Coronary artery (tissue), 2 donors: ENCODE results near the gene EEF2KMT.
A peak's percentile ranks its signal among the peaks of the same experiment; 100 is the strongest.
"Not testable (repeated sequence)": the region's sequence is repeated elsewhere in the genome, so short reads cannot be mapped to it uniquely, and the experiment has no call there.

Experiments
- DNase-seq: peaks from one replicate; pipeline ENCODE4 v3.0.0-alpha.2; 2017; ENCODE audit warnings: low spot score
- H3K27ac ChIP-seq, 2 donors: fragments of 200-600 bp; sonication (generic); one replicate each; pipeline ENCODE4 v1.5.1; 2016 to 2019
- H3K4me3 ChIP-seq: fragments of 200-600 bp; sonication (generic); 2 replicates; pipeline ENCODE4 v1.5.1; 2016; ENCODE audit warnings: mild to moderate bottlenecking, moderate library complexity
- TF ChIP-seq, protein P1 (sequence below): fragments of 200-600 bp; sonication (generic); IDR thresholded peaks from one replicate; pipeline ENCODE4 v1.5.1; 2019; ENCODE audit warnings: antibody characterized with exemption

The EEF2KMT gene

DNA sequence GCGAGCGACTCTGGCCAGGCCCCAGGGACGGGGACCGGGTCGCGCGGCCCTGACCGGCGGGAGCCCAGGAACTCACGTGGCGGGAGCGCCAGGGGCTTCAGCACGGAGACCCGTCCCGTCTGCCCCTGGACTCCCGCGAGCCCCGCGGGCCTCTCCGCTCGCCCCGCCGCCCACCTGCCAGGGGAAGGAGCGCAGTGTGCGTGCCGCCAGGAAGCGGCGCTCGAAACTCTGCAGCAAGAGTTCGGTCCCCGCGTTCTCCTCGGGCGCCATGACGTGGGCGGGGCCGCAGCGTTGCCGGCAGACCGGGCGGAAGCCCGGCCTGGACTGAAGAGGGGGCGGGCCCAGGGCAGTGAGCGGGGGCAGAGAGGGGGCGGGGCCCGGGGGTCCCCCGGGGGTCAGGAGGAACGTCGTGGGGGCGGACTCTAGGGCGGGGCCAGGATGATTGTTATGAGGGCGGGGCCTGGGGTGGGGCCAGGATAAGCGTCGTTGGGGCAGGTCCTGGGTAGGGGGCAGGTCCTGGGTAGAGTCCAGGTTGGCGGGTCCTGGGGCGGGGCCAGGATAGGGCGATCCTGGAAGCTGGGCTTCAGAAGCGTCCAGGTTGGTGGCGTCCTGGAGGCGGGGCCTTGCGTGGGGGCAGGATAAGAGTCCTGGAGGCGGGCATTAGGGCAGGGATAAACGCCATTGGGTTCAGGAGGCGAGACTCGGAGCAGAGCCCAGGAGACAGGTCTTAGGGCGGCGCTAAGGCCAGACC, at the start of gene EEF2KMT:
Gene EEF2KMT, minus strand, starts transcription at position 326 of the 751 bp plus-strand sequence. Its CDS starts 56 bp downstream, at position 270.
- Histone ChIP-seq H3K27ac (peak within 1 kb of the TSS; percentile 77 to 91), H3K4me3 (peak within 1 kb of the TSS; percentile 89)
- DNase-seq: peak; percentile 99

GRCh38 chr16:5144621-5144956, 47.0 kb upstream of the EEF2KMT start:
- not testable (repeated sequence) for H3K4me3 ChIP-seq, H3K27ac ChIP-seq, DNase-seq

DNA sequence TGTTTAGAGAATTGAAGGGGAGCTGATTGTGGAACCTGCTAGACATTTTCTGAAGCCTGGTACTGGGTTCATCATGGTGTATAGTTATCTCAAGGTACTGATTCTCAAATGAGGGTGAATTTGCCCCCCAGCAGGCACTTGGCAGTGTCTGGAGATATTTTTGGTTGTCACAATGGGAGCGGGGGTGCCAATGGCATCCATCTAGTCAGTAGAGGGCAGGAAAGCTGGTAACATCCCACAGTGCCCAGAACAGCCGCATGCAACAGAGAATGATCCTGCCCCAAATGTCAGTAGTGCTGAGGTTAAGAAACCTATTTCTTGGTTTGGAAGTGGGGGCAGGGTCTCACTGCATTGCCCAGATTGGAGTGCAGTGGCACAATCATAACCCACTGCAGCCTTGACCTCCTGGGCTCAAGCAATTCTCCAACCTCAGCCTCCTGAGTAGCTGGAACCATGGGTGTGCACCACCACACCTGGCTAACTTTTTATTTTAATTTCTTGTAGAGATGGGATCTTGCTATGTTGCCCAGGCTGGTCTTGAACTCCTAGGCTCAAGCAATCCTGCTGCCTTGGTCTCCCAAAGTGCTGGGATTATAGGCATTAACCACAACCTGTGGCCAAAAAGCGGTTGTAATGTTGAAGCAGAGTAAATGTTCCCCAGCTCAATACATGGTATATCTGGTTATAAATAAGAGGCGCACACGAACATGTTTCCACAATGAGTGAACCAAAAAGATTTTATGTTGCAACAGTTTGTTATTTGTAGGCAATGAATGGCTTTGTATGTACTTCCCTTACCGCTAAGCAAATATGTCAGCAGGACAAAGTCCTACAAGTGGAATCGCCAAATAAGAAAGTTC, 46.4 kb upstream of the EEF2KMT start:
- TF ChIP-seq, protein P1, sequence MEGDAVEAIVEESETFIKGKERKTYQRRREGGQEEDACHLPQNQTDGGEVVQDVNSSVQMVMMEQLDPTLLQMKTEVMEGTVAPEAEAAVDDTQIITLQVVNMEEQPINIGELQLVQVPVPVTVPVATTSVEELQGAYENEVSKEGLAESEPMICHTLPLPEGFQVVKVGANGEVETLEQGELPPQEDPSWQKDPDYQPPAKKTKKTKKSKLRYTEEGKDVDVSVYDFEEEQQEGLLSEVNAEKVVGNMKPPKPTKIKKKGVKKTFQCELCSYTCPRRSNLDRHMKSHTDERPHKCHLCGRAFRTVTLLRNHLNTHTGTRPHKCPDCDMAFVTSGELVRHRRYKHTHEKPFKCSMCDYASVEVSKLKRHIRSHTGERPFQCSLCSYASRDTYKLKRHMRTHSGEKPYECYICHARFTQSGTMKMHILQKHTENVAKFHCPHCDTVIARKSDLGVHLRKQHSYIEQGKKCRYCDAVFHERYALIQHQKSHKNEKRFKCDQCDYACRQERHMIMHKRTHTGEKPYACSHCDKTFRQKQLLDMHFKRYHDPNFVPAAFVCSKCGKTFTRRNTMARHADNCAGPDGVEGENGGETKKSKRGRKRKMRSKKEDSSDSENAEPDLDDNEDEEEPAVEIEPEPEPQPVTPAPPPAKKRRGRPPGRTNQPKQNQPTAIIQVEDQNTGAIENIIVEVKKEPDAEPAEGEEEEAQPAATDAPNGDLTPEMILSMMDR: no peak
- DNase-seq: no peak
- Histone ChIP-seq H3K27ac (no peak overlapping the region), H3K4me3 (no peak overlapping the region)

DNA sequence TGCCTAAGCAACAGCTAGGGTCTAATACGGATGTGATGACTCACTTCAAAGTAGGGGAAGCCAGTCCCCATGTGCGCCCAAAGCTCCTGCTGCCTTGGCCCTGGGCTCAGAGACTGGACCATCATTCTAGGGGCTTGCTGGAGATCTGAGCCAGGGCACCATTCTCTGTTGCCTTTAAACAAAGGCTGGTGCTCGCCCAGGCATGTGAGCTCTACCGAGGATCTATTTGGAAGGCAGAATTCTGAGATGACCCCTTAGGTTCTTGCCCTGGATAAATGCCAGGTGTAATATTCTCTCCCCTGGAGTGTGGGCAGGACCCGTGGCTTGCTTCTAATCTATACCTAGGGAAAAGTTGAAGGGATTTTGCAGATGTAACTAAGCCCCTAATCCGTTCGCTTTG, 42.6 kb upstream of the EEF2KMT start:
- not testable (repeated sequence) for H3K4me3 ChIP-seq, DNase-seq, H3K27ac ChIP-seq

DNA sequence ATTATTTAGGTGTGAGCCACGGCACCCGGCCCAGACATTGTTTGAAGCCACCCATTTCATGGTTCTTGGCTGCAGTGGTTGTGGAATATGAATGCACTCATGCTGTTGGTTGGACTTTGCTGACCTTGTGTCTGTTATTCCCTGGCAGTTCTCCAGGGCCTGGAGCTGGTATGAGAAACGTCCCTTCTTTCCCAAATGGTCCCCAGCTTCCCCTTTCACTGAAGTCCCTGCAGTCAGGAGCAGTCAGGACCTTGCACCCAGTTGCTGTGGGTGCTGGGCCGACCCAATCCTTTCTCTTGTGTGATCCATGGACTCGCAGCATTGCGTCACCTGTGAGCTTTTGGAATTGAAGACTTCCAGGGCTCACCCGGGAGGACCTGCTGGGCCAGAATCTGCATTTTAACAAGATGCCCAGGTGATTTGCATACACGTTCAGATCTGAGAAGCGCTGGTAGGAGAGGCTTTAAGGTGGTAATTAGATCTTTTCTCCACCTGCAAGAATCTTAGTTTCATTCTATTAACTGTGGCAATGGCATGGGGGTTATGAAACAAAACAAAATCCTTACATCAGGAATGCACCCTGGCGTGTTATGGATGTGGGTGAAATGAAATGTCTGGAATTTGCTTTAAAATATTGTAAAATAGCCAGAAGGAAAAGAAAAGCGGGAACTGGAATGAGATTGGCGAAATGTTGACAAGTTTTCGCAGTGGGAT, 37.3 kb upstream of the EEF2KMT start:
- DNase-seq, H3K27ac ChIP-seq, H3K4me3 ChIP-seq: not testable (repeated sequence)

DNA sequence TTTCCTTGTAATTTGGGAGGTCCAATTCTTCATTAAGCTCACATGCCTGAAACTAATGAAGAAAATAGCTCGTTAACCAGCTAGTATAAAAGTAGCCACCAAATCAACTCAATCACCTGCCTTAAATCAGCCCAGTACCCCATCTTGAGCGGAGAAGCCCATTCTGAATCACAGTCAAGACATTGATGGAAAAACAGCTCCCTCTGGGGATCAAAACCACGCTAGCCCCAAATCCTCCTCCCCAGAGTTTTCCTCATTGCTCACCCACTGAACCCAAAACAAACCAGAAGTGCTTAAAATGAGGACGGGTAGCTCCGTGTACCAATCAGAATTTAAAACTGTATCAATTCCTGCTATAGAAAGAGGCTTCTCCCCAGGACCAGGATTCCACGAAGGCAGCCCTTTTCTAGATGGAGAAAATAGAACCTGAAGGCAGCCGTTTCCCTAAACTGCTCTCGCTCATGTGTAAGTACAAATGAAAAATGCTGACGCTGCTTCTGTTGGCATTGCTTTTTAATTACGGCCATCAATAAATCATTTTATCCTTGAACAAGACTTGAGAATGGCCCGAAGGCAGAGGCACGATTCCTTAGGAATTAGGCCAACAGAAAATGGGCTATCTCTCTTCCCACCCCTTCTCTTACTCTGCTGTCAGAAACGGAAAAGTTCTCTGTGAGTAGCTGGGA, 35.5 kb upstream of the EEF2KMT start:
- not testable (repeated sequence) for H3K4me3 ChIP-seq, DNase-seq, H3K27ac ChIP-seq

DNA sequence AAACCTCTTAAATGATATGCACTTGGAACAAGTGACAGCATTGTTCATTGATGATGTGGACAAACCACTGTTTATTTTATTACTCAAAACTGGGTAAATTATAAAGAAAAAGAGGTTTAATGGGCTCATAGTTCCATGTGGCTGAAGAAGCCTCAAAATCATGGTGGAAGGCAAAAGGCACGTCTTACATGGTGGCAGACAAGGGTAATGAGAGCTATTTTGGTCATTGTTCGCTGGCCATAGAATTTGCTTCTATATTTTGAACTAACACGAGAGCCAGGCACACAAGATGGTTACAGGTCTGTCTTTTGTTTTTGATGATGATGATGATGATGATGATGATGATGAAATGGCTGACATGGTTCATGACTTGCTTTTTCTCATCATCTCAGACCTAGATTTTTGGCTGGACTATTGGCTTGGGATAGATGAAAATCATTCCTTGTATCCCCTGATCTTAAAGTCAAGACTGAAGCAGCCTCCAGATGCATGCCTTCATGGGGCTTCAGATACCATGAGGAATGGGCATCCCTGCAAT, 33.9 kb upstream of the EEF2KMT start:
- H3K4me3 ChIP-seq, DNase-seq, H3K27ac ChIP-seq: not testable (repeated sequence)

- H3K27ac ChIP-seq, DNase-seq: not testable (repeated sequence)
- H3K4me3 ChIP-seq: peak overlapping the region; percentile 58
Measured at GRCh38 chr16:5117300-5118087, 19.9 kb upstream of the EEF2KMT start.

- DNase-seq, H3K4me3 ChIP-seq, H3K27ac ChIP-seq: not testable (repeated sequence)
Measured at GRCh38 chr16:5116780-5117295, 19.2 kb upstream of the EEF2KMT start.

DNA sequence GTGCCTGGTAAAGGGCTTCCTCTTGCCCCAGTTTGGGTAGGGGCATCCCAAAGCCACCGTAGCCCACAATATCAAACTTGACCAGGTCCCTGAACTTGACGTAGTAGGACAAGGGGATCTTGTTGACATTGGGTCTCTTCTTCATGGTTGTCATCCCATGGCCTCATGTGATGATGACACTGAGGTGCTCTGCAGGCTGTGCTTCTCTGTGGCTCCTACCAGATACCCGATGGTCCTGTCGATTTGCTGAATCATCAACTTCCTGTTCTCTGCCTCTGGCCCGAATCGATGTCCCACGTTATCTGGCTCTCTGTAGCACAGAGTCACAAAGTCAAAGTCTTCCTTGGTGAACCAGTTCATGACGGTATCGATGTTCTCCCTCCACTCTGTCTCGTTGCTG, 13.3 kb upstream of the EEF2KMT start:
- not testable (repeated sequence) for DNase-seq, H3K27ac ChIP-seq, H3K4me3 ChIP-seq

DNA sequence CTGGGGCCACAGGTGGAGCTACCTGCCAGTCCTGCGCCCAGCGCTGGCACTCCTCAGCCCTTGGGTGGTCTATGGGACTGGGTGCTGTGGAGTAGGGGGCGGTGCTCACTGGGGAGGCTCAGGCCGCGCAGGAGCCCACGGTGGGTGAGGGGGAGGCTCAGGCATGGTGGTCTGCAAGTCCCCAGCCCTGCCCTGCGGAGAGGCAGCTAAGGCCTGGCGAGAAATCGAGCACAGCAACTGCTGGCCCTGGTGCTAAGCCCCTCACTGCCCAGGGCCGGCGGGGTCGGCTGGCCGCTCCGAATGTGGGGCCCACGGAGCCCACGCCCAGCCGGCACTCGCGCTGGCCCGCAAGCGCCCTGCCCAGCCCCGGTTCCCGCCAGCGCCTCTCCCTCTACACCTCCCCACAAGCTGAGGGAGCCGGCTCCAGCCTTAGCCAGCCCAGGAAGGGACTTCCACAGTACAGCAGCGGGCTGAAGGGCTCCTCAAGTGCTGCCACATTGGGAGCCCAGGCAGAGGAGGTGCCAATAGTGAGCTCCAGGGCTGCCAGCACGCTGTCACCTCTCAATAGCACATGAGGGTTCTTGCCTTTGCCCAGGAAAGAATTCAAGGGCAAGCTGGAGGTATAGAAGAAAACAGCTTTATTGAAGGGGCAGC, 11.0 kb upstream of the EEF2KMT start:
- TF ChIP-seq, protein P1: no peak
- Histone ChIP-seq H3K27ac (no peak overlapping the region), H3K4me3 (no peak overlapping the region)
- DNase-seq: no peak

- not testable (repeated sequence) for H3K4me3 ChIP-seq, DNase-seq, H3K27ac ChIP-seq
Measured at GRCh38 chr16:5105039-5105438, 7.4 kb upstream of the EEF2KMT start.

DNA sequence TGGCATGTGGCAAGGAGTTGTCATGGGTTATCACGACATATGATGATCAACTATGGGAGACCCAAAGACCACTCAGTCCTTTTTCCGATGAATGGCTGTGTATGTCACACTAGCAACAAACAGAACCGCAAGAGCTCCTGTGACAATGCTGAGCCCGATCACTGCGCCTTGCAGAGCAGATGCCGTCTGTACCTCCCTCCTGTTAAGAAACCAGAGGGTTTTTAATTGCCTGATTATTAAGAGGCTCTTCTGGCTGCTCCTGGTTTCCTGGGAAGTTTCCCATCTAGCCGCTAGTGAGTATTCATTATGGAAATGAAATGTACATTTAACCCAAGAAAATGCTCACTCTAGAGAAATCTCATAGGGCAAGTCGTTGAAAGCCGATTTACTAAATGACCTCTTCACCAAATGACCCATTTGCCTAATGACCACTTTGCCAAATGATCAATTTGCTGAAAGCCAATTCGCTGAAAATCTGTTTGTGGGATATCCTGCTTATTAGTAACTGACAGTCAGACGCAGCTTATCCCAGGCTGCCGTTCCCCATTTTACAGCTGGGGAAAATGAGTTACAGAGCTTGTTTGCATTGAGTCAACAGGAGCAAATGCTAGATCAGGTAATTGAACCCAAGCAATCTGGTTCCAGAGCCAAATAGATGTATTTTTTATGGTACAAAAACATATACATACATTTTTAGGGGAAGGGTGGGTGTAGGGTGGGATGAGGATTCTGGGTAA, 5.9 kb upstream of the EEF2KMT start:
- H3K27ac ChIP-seq, H3K4me3 ChIP-seq, DNase-seq: not testable (repeated sequence)

DNA sequence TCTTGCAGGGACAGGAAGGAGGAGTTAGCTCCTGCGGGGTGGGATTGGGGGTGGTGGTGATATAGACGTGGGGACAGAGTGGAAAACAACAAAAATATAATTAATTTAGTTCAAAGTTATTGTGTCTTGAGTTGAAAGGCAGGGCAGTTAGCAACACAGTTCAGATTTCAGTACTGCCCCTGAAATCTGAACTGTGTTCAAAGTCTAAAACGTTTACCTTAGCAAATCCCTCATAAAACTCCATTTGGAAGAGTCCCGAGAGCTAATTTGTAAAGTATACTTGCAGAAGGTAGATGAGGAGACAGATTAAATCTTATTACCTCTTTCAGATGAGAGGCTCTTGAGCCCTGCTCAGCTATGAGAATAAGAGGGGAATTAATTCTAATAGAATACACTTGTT, 1.6 kb upstream of the EEF2KMT start:
- not testable (repeated sequence) for DNase-seq
- H3K27ac ChIP-seq: peak overlapping the region in 1 of 2 donors; percentile 90

More for the DNA sequence above, 1.6 kb upstream of the EEF2KMT start:
- peak overlapping the region; percentile 75 for H3K4me3 ChIP-seq
